H1 (cell line): ENCODE measurements around the gene ST3GAL3. TPM values are rescaled to one million over a fixed set of nuclear protein-coding genes. Genes with fewer than 3 reads are reported as not detected.

ENCODE experiments used
- BRCA1 ChIP-seq: IDR thresholded peaks from 2 replicates; pipeline ENCODE4 v1.6.1; 2012; ENCODE audit warnings: low read depth, low read length, improper control_type of control experiment
- CBX5 ChIP-seq: fragments of 300-800, 300-1000 bp; sonication (generic); IDR thresholded peaks from 2 replicates; pipeline ENCODE4 v1.7.1; 2016; ENCODE audit warnings: antibody characterized with exemption, low read length, low read depth
- CBX8 ChIP-seq: fragments of 300-800, 300-1000 bp; sonication (generic); IDR thresholded peaks from 2 replicates; pipeline ENCODE4 v1.7.1; 2016; ENCODE audit warnings: low read depth, low read length, borderline replicate concordance
- CEBPB ChIP-seq: IDR thresholded peaks from 2 replicates; pipeline ENCODE4 v1.6.1; 2012; ENCODE audit warnings: low read depth, low read length
- CHD1 ChIP-seq: IDR thresholded peaks from 2 replicates; pipeline ENCODE4 v1.6.1; 2012; ENCODE audit warnings: low read depth, low read length, improper control_type of control experiment
- CHD2 ChIP-seq: IDR thresholded peaks from 2 replicates; pipeline ENCODE4 v1.6.1; 2012; ENCODE audit warnings: low read length, improper control_type of control experiment
- EP300 ChIP-seq, 2 experiments: IDR thresholded peaks; 1 replicate in 1 of 2; 2 replicates in 1 of 2; pipeline ENCODE4 v1.6.1; 2011 to 2012; ENCODE audit warnings: low read depth in 2 of 2, low read length in 2 of 2, mild to moderate bottlenecking in 2 of 2, borderline replicate concordance in 1 of 2, inconsistent platforms in 1 of 2, moderate library complexity in 1 of 2
- GTF2F1 ChIP-seq: IDR thresholded peaks from 2 replicates; pipeline ENCODE4 v1.6.1; 2012; ENCODE audit warnings: low read depth, low read length, improper control_type of control experiment, borderline replicate concordance
- KDM5A ChIP-seq: fragments of 200-600 bp; IDR thresholded peaks from 2 replicates; pipeline ENCODE4 v1.7.1; 2012; ENCODE audit warnings: mild to moderate bottlenecking, low read length, inconsistent platforms, mixed read lengths
- POLR2A ChIP-seq, 2 experiments: IDR thresholded peaks; 1 replicate in 1 of 2; 2 replicates in 1 of 2; pipeline ENCODE4 v1.6.1; 2011; ENCODE audit warnings: low read depth in 2 of 2, low read length in 2 of 2, mild to moderate bottlenecking in 2 of 2; ENCODE audit errors: control extremely low read depth in 1 of 2
- RBBP5 ChIP-seq: IDR thresholded peaks from 2 replicates; pipeline ENCODE4 v1.7.1; 2012; ENCODE audit warnings: low read depth, mild to moderate bottlenecking, inconsistent platforms, low read length, moderate library complexity, borderline replicate concordance
- RNF2 ChIP-seq: fragments of 200-900, 300-1000 bp; sonication (generic); IDR thresholded peaks from 2 replicates; pipeline ENCODE4 v1.7.1; 2016; ENCODE audit warnings: borderline replicate concordance, low read depth, mild to moderate bottlenecking, antibody characterized with exemption, low read length; ENCODE audit not compliant: poor library complexity, severe bottlenecking; ENCODE audit errors: missing control alignments
- RXRA ChIP-seq: IDR thresholded peaks from 2 replicates; pipeline ENCODE4 v1.6.1; 2011; ENCODE audit warnings: low read depth, mild to moderate bottlenecking, low read length, moderate library complexity; ENCODE audit not compliant: insufficient read depth
- SIRT6 ChIP-seq: IDR thresholded peaks from one replicate; pipeline ENCODE4 v1.7.1; 2012; ENCODE audit warnings: low read length, inconsistent platforms
- SP4 ChIP-seq: IDR thresholded peaks from 2 replicates; pipeline ENCODE4 v1.6.1; 2012; ENCODE audit warnings: low read length, inconsistent platforms
- TAF7 ChIP-seq: optimal IDR thresholded peaks from 2 replicates; pipeline ENCODE3; 2011; ENCODE audit warnings: low read depth, mild to moderate bottlenecking, inconsistent platforms, low read length, moderate library complexity, borderline replicate concordance
- polyA plus RNA-seq, 7 experiments: library from polyadenylated mRNA; depleted of rRNA in 3 of 7; stranded (reverse) in 5 of 7; unstranded in 2 of 7; fragments of >200 nt in 5 of 7; fragments of 200-250 nt in 2 of 7; gene quantifications; 1 replicate in 5 of 7; 2 replicates in 1 of 7; 4 replicates in 1 of 7; pipeline versions ENCODE4 v1.2.1 to v1.2.3, GENCODE V29; 2011 to 2013; ENCODE audit warnings: missing spikeins in 2 of 7, mixed read lengths in 2 of 7
- total RNA-seq: library from RNA; stranded (reverse); fragmentation: NEBNext Ultra II Directional; extraction: Animal tissue kit (Norgen Biotek cat#: 25700); gene quantifications from 2 replicates; pipeline ENCODE4 v1.2.1, GENCODE V29; 2021
- TF ChIP-seq, protein P1 (sequence below): IDR thresholded peaks from 2 replicates; pipeline ENCODE4 v1.6.1; 2012; ENCODE audit warnings: inconsistent platforms
- TF ChIP-seq, protein P2 (sequence below), 3 experiments: IDR thresholded peaks; 1 replicate in 2 of 3; 2 replicates in 1 of 3; pipeline versions ENCODE4 v1.5.1 to v1.6.1; 2011; ENCODE audit warnings: low read length in 3 of 3, mild to moderate bottlenecking in 3 of 3, inconsistent platforms in 2 of 3, low read depth in 1 of 3, moderate library complexity in 1 of 3; ENCODE audit not compliant: insufficient read depth in 1 of 3; ENCODE audit errors: control extremely low read depth in 1 of 3
- TF ChIP-seq, protein P3 (sequence below): IDR thresholded peaks from 2 replicates; pipeline ENCODE4 v1.6.1; 2012; ENCODE audit warnings: inconsistent platforms

The ST3GAL3 gene
- total and polyA plus RNA-seq, 2 of the 8 experiments (the other 6 are each of a cell fraction or from before 2014, with no cell fraction given) = 6.8 to 7.0 TPM

DNA sequence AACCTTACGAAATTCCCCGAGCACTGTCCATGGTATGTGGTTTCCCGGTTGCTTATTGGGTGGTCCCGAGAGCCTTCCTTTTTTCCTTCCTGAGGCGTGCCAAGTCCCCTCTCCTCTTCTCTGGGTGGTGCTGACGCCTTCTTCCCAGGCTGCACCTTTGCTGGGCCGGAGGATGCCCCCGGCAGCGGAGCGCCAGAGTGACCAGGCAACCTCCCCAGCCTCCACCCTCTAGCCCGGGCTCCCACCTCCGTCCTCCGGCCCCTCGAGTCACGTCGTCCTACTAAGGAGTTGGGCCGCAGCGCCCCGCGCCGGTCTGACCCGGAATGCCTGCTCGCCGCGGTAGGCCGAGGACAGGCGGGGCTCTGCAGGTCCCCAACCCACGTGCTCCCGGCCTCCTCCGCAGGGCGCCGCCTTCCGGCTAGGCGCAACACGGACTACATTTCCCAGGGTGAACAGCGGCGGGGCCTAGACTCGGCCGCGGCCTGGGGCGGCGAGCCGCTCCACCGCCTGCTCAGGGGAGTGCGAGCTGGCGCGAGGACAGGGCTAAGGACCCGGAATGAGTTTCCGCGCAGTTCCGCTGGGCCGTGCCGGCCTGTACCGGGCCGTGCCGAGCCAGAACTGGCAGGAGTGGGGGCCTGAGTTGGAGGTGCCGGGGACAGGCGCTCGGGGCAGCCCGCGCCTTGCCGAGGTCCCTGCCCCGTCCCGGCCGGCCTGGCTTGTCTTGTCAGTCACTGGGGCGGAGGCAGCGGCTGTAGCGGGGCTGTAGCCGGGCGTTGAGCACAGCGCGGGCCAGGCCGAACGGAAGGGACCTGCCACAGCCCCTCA, 239.1 kb downstream of the ST3GAL3 start, which contains the start of gene IPO13 (continued):
- TF ChIP-seq KDM5A (no peak), POLR2A (IDR thresholded peaks at IDR 0.05; ENCODE audit: control extremely low read depth in 1 of 2, low read depth in 2 of 2, low read length in 2 of 2) (no peak), CHD2 (no peak), BRCA1 (no peak), RXRA (0 out of 2 replicates have a peak, but pooled peaks have one; percentile 9), RNF2 (no peak), SIRT6 (no peak), TAF7 (peak; percentile 63), CBX8 (no peak), RBBP5 (no peak), CEBPB (no peak), CHD1 (no peak), CBX5 (no peak), EP300 (IDR thresholded peaks at IDR 0.05; ENCODE audit: borderline replicate concordance in 1 of 2, low read depth in 2 of 2, low read length in 2 of 2) (no peak), GTF2F1 (no peak), SP4 (peak; percentile 100)
- TF ChIP-seq, protein P1, sequence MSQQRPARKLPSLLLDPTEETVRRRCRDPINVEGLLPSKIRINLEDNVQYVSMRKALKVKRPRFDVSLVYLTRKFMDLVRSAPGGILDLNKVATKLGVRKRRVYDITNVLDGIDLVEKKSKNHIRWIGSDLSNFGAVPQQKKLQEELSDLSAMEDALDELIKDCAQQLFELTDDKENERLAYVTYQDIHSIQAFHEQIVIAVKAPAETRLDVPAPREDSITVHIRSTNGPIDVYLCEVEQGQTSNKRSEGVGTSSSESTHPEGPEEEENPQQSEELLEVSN = peak; percentile 70; the same call in 1 of the 2 replicates
- TF ChIP-seq, protein P2, sequence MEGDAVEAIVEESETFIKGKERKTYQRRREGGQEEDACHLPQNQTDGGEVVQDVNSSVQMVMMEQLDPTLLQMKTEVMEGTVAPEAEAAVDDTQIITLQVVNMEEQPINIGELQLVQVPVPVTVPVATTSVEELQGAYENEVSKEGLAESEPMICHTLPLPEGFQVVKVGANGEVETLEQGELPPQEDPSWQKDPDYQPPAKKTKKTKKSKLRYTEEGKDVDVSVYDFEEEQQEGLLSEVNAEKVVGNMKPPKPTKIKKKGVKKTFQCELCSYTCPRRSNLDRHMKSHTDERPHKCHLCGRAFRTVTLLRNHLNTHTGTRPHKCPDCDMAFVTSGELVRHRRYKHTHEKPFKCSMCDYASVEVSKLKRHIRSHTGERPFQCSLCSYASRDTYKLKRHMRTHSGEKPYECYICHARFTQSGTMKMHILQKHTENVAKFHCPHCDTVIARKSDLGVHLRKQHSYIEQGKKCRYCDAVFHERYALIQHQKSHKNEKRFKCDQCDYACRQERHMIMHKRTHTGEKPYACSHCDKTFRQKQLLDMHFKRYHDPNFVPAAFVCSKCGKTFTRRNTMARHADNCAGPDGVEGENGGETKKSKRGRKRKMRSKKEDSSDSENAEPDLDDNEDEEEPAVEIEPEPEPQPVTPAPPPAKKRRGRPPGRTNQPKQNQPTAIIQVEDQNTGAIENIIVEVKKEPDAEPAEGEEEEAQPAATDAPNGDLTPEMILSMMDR (IDR thresholded peaks at IDR 0.05; ENCODE audit: control extremely low read depth in 1 of 3, insufficient read depth in 1 of 3, low read depth in 1 of 3, low read length in 3 of 3) = peak; percentile 75 to 85 (median 82)
- TF ChIP-seq, protein P3, sequence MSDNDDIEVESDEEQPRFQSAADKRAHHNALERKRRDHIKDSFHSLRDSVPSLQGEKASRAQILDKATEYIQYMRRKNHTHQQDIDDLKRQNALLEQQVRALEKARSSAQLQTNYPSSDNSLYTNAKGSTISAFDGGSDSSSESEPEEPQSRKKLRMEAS = peak; percentile 95
